Brain microvascular endothelial cell (primary cell): ENCODE results near the gene RIMBP2.

Experiments
- DNase-seq: peaks from one replicate; pipeline ENCODE4 v3.0.0-alpha.2; 2020
- H3K27ac ChIP-seq: fragments of 250-450 bp; sonication (Bioruptor Pico); 2 replicates; pipeline ENCODE4 v1.5.1; 2020; ENCODE audit warnings: mild to moderate bottlenecking, moderate library complexity
- H3K27me3 ChIP-seq: fragments of 250-450 bp; sonication (Bioruptor Pico); replicated peaks from 2 replicates; pipeline ENCODE4 v1.5.1; 2020; ENCODE audit warnings: mild to moderate bottlenecking
- H3K36me3 ChIP-seq: fragments of 250-450 bp; sonication (Bioruptor Pico); replicated peaks from 2 replicates; pipeline ENCODE4 v1.5.1; 2020; ENCODE audit warnings: mild to moderate bottlenecking
- H3K4me3 ChIP-seq: 2 replicates; pipeline ENCODE4 v1.5.1; 2011; ENCODE audit warnings: low read depth, mild to moderate bottlenecking, control low read depth, low read length, moderate library complexity
- in situ Hi-C: cut with HindIII; loops from 2 replicates; pipeline ENCODE4 v1.10.0; 2017; ENCODE audit warnings: low sequenced_read_pairs, low pct_ligation_motif_present
- TF ChIP-seq, protein P1 (sequence below): IDR thresholded peaks from 2 replicates; pipeline ENCODE4 v1.5.1; 2011; ENCODE audit warnings: low read depth, mild to moderate bottlenecking, moderate library complexity, low read length, control low read depth, inconsistent platforms; ENCODE audit errors: missing control alignments

Gene RIMBP2

DNA sequence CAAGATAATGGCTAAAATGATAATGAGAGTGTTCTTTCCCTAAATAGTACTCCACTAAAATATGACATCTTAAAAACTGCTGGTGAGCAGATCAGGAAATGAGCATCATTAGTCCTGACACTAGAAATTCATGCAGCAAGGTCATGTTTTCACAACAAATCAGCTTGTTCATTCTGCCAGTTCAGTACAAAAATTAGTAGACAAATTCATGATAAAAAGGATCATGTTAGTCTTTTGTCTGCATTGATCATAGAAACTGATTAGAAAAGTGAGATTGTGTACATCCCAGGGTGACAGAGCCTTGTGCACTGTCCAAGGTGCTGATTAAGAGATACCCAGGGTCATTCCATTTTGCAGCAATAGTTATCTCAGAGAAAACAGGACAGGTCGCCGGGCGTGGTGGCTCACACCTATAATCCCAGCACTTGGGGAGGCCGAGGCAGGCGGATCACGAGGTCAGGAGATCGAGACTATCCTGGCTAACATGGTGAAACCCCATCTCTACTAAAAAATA lies 163.6 kb downstream of the RIMBP2 start:
- Histone ChIP-seq H3K27ac (no peak overlapping the region), H3K36me3 (no peaks in the 10 kb centered on the region), H3K27me3 (no peaks in the 10 kb centered on the region), H3K4me3 (no peak overlapping the region)
- DNase-seq = no peak
- TF ChIP-seq, protein P1, sequence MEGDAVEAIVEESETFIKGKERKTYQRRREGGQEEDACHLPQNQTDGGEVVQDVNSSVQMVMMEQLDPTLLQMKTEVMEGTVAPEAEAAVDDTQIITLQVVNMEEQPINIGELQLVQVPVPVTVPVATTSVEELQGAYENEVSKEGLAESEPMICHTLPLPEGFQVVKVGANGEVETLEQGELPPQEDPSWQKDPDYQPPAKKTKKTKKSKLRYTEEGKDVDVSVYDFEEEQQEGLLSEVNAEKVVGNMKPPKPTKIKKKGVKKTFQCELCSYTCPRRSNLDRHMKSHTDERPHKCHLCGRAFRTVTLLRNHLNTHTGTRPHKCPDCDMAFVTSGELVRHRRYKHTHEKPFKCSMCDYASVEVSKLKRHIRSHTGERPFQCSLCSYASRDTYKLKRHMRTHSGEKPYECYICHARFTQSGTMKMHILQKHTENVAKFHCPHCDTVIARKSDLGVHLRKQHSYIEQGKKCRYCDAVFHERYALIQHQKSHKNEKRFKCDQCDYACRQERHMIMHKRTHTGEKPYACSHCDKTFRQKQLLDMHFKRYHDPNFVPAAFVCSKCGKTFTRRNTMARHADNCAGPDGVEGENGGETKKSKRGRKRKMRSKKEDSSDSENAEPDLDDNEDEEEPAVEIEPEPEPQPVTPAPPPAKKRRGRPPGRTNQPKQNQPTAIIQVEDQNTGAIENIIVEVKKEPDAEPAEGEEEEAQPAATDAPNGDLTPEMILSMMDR = no peak
- in situ Hi-C loops = no loop called here

DNA sequence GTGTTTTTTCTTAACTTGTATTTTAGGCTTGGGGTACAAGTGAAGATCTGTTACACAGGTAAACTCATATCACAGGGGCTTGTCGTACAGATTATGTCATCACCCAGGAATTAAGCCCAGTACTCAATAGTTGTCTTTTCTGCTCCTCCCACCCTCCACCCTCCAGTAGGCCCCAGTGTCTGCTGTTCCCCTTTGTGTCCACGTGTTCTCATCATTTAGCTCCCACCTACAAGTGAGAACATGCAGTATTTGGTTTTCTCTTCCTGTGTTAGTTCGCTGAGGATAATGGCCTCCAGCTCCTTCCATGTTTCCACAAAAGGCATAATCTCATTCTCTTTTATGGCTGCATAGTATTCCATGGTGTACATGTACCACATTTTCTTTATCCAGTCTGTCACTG lies 166.7 kb downstream of the RIMBP2 start:
- no peak overlapping the region for H3K27ac ChIP-seq
- in situ Hi-C loops = no loop called here
- TF ChIP-seq, protein P1 = no peak
- H3K4me3 ChIP-seq = no peak overlapping the region
- H3K36me3 ChIP-seq = no peaks in the 10 kb centered on the region
- H3K27me3 ChIP-seq = no peaks in the 10 kb centered on the region
- no peak for DNase-seq

DNA sequence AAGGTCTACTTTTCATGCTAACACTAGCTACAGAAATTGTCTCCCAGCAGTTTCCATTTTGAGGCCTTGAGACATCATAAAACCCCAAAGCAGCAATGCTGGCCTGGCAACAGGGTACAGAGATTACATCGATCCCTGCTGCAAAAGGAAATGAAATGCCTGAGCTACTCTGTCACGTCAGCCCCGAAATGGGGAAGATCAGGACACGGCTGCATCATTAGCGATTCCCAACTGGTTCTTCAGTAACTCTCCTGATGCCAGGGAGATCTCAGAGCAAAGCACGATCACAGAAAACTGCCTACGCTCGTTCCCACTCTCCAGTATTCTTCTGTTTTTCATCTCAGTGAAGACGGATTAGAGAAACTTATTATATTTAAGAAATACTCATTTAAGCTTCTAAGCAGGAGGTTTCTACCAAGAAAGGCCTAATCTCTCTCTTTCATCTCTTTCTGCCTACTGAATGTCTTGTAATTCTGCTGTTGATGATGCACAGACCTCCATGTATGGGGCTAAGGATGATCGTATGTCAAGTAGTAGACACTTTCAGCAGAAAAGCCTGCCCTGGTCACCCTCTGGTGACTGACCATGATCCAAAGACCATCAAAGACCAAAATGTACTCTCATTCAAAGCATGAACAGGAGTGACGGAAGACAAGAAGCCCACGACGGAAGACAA lies 168.5 kb downstream of the RIMBP2 start:
- TF ChIP-seq, protein P1 = no peak
- no peak for DNase-seq
- in situ Hi-C loops = no loop called here
- H3K36me3 ChIP-seq = no peaks in the 10 kb centered on the region
- no peak overlapping the region for H3K27ac ChIP-seq
- no peak overlapping the region for H3K4me3 ChIP-seq
- H3K27me3 ChIP-seq = no peaks in the 10 kb centered on the region

DNA sequence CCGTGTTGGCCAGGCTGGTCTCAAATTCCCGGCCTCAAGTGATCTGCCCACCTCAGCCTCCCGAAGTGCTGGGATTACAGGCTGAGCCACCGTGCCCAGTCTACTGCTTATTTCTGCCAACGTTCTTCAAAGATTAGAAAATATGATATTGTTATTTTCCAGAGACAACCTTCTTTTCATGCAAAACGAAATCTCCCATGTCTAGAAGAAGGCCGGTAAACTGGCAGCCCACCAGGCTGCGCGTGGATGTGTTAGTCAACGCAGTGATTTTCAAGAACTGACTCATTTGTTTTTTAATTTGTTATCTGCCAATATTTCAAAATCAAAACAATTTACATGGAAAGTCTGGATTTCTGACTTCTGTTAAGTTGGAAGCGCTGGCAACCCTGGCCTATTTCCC lies 169.6 kb downstream of the RIMBP2 start:
- in situ Hi-C loops = no loop called here
- no peaks in the 10 kb centered on the region for H3K27me3 ChIP-seq
- H3K4me3 ChIP-seq = no peak overlapping the region
- H3K27ac ChIP-seq = no peak overlapping the region
- DNase-seq = no peak
- H3K36me3 ChIP-seq = no peaks in the 10 kb centered on the region
- TF ChIP-seq, protein P1 = no peak

DNA sequence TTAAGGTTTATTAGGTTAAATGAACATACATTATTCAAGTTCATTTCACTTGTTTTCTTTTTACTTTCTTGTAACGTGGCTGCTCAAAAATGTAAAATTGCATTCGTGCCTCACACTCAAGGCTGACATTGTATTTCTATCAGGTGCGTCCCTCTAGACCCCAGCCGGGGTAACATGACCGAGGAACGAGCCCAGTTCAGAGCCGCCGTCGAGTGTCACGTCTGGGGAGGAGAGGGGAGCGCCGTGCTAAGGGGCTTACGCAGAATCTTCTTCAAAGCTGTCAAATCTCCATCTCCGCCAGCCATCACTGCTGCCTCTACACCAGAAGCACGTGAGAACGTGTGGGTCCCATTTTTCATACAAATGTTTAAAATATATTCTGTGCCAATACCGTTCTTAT lies 170.6 kb downstream of the RIMBP2 start:
- DNase-seq = no peak
- H3K36me3 ChIP-seq = no peaks in the 10 kb centered on the region
- no peaks in the 10 kb centered on the region for H3K27me3 ChIP-seq
- no peak overlapping the region for H3K27ac ChIP-seq
- H3K4me3 ChIP-seq = no peak overlapping the region
- TF ChIP-seq, protein P1 = no peak
- in situ Hi-C loops = no loop called here

DNA sequence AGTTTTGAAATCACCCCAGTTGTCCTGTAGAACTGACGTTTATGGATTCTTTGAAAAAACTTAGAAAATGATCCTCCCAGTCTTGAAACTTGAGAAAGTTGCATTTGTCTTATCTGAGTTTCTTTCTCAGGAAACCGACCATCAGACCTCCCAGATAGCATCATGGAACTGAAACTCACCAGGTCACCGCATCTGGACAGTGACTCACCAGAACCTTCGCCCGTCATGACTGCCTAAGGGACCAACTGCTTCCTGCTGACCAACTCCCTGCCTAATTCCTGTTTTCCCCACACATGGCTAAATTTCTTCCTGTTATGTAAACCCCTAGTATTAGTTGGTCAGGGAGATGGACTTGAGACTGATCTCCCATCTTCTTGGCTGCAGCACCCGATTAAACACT lies 175.7 kb downstream of the RIMBP2 start:
- Histone ChIP-seq H3K36me3 (no peaks in the 10 kb centered on the region), H3K27me3 (no peaks in the 10 kb centered on the region), H3K4me3 (no peak overlapping the region), H3K27ac (no peak overlapping the region)
- in situ Hi-C loops = no loop called here
- DNase-seq = no peak
- TF ChIP-seq, protein P1 = no peak
